DMS53 (cell line): Measurements from ENCODE around the gene NFIC.

Experiments used
- DNase-seq: peaks from one replicate; lab custom pipeline; 2025; lab: John Stamatoyannopoulos, UW

NFIC gene

DNA sequence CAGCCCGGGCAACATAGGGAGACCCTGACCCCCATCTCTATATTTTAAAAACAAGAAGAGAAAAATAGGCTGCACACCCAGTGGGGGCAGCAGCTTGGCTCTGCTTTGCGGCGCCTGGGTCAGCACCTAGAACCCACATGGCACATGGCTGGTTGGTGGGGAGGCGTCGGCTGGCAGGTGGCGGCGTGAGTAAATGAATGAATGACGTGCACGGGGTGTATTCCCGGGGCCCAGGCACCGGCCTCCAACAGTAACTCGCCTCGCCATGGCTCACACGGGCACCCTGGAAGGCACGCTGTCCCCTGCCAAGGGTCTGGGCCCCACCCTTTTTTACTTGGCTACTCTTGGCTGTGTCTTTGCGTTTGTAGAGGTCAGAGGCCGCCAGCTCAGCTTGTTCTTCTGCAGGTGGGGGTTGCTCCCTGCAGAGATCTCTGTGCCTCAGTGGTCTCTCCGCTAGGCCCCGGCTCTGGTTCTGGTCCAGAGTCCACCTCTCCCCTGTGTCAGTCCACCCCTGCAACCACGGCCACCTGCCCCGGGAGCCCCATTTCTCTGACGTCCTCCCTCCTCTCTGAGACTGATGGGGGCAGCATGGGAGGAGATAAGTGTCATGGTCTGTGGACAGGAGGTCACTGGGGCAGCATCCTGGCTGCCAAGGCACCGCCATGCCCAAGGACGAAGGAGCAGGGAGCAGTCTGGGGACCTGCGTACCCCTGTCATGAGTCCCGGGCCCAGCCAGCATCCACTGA, 145.3 kb downstream of the NFIC start:
- DNase-seq, result no peak

- DNase-seq, result no peak
Measured at GRCh38 chr19:3512562-3513228, 146.3 kb downstream of the NFIC start.

GRCh38 chr19:3513229-3514140, 147.1 kb downstream of the NFIC start:
- no peak for DNase-seq

GRCh38 chr19:3514930-3515329, 148.5 kb downstream of the NFIC start:
- no peak for DNase-seq

DNA sequence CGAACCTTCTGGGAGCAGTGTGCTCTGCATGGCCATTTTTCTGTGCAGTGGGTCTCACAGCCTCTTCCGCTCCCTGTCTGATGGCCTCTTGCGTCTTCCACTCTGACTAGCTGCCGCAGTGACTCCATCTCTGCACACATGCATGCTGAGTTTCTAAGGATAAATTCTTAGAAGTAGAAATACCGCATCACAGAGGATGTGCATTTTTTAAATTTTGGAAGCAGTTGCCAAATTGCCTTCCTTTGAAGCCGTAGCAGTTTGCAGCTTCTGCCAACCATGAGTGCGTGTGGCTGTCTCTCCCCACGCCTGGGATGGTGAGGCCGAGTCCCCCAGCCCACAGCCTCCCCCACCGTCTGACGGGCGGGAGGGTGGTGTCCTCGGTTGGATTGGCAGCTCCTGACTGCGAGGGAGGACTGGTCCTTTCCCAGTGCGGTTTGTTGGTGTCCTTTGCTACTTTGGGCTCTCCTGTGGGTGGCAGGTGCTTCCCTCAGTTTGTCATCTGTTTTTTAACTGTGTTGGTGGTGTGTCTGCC, 149.6 kb downstream of the NFIC start:
- DNase-seq, result no peak

DNA sequence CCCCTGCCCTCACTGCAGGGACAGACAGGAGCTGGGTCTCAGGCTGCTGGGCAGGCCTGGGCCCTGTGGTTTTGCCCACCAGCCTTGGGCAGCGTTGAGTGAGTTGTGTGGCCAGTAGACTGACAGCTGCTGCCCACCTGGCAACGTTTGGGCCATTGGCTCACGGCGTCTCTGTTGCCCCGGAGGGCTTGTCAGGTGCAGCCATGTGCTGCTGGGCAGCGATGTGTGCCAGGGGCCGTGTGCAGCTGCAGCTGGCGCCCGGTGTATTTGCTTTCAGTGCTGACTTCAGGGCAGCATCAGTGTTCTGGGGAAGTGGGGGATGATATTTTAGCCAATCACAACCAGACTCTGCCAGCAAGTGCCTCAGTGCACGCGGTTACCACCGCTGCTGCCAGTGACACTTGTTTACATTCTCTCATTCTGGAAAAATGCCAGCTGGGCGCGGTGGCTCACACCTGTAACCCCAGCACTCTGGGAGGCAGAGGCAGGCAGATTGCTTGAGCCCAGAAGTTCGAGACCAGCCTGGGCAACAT, 150.4 kb downstream of the NFIC start:
- DNase-seq, result peak; percentile 93

GRCh38 chr19:3517638-3518037, 151.3 kb downstream of the NFIC start:
- DNase-seq, result no peak

GRCh38 chr19:3518255-3518654, 151.9 kb downstream of the NFIC start:
- DNase-seq, result no peak

- no peak for DNase-seq
Measured at GRCh38 chr19:3518659-3519058, 152.3 kb downstream of the NFIC start.
